Measurements from ENCODE around the gene ANKRD12. TPM values are rescaled to one million over a fixed set of nuclear protein-coding genes. Genes with fewer than 3 reads are reported as not detected.

ANKRD12 gene
- total RNA-seq, 1 donor = 66.2 TPM

- no peak for DNase-seq (ENCODE audit: low read depth)
- H3K4me3 ChIP-seq (ENCODE audit: low read depth, low read length) = no peak overlapping the region
- TF ChIP-seq, protein P1, sequence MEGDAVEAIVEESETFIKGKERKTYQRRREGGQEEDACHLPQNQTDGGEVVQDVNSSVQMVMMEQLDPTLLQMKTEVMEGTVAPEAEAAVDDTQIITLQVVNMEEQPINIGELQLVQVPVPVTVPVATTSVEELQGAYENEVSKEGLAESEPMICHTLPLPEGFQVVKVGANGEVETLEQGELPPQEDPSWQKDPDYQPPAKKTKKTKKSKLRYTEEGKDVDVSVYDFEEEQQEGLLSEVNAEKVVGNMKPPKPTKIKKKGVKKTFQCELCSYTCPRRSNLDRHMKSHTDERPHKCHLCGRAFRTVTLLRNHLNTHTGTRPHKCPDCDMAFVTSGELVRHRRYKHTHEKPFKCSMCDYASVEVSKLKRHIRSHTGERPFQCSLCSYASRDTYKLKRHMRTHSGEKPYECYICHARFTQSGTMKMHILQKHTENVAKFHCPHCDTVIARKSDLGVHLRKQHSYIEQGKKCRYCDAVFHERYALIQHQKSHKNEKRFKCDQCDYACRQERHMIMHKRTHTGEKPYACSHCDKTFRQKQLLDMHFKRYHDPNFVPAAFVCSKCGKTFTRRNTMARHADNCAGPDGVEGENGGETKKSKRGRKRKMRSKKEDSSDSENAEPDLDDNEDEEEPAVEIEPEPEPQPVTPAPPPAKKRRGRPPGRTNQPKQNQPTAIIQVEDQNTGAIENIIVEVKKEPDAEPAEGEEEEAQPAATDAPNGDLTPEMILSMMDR (IDR thresholded peaks at IDR 0.05; ENCODE audit: insufficient read depth, low read length) = no peak
These were observed 60.0 kb downstream of the ANKRD12 start for GRCh38 chr18:9196568-9196967.

- no peak for DNase-seq (ENCODE audit: low read depth)
- no peak overlapping the region for H3K4me3 ChIP-seq (ENCODE audit: low read depth, low read length)
- TF ChIP-seq, protein P1 (IDR thresholded peaks at IDR 0.05; ENCODE audit: insufficient read depth, low read length) = no peak
These were observed 63.1 kb downstream of the ANKRD12 start for GRCh38 chr18:9199681-9200080.

DNA sequence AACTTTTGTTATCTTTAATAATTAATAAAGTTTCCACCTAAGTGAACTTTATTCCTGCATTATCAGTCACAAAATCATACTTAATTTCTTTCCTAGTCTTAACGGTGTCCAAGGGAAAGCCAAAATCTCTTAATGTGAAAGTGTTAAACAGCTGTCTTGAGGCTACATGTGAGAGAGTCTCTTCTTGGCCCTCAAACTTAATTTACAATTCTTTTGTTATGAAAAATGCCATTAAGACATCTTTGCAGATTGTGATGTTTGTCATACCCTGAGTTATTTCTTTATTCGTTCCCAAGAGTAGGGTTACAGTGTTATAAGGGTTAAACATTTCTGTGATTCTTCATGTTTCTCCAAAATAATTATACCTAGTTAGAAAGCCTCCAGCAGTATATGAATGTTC, 64.6 kb downstream of the ANKRD12 start:
- TF ChIP-seq, protein P1 (IDR thresholded peaks at IDR 0.05; ENCODE audit: insufficient read depth, low read length) = no peak
- no peak overlapping the region for H3K4me3 ChIP-seq (ENCODE audit: low read depth, low read length)

DNA sequence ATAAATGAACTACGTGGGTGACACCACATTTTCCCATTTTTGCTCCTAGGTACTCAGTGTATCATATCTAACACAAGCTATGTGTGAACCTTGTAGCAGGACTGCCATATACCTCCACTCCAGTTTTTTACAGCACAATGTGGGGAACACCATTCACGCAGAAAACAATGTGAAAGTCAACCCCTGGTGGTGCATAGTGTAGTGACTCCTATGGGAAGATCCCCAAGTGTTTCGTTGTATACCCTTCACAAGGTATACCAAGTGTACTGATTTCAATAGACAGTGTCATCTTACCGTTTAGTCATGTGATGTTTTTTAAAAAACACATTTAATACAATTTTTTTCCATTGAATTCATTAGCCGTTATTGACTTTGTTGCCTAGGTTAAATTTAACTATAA, 68.1 kb downstream of the ANKRD12 start:
- no peak overlapping the region for H3K4me3 ChIP-seq (ENCODE audit: low read depth, low read length)
- TF ChIP-seq, protein P1 (IDR thresholded peaks at IDR 0.05; ENCODE audit: insufficient read depth, low read length) = no peak
- DNase-seq (ENCODE audit: low read depth) = no peak

More for the DNA sequence above, 64.6 kb downstream of the ANKRD12 start:
- DNase-seq (ENCODE audit: low read depth) = no peak

DNA sequence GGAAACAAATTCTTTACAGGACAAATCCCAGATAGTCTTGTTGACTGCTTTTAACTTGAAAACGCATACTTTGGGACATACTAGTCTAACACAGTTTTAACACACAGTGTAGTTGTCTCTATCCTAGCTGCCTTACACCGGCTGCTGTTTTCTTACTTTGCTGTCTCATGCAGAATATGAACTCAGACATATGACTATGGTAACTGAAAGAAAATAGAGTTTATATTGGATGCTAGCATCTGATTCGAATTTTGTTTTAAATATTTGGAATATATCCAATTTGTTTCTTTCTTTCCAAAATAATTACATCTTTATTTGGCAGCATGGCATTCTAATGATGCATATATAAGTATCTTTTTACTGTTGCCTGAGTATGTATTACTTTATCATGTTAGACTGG, 69.8 kb downstream of the ANKRD12 start:
- peak; percentile 11 for DNase-seq (ENCODE audit: low read depth)
- no peak overlapping the region for H3K4me3 ChIP-seq (ENCODE audit: low read depth, low read length)
- TF ChIP-seq, protein P1 (IDR thresholded peaks at IDR 0.05; ENCODE audit: insufficient read depth, low read length) = no peak

DNA sequence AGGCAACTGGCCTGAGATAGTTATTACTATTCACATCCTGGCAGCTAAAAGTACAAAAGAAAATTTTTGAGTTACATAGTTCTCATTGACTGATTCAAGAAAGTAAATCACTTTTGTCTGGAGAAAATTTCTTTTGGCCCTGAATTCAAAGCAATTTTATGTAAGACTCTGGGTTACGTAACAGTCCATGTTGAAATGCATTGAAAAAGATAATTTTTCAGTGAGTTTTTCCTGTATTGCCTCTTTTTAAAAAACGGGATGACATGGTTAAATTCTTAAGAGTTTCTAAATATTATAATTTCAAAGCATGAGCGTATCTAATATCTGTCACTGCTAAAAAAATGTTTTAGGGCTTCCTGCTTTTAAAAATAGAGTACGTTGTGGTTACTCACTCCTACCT, 72.7 kb downstream of the ANKRD12 start:
- TF ChIP-seq, protein P1 (IDR thresholded peaks at IDR 0.05; ENCODE audit: insufficient read depth, low read length) = no peak
- DNase-seq (ENCODE audit: low read depth) = peak; percentile 78
- H3K4me3 ChIP-seq (ENCODE audit: low read depth, low read length) = no peak overlapping the region

GRCh38 chr18:9210966-9211365, 74.4 kb downstream of the ANKRD12 start:
- DNase-seq (ENCODE audit: low read depth) = no peak
- TF ChIP-seq, protein P1 (IDR thresholded peaks at IDR 0.05; ENCODE audit: insufficient read depth, low read length) = no peak
- H3K4me3 ChIP-seq (ENCODE audit: low read depth, low read length) = no peak overlapping the region

Measured in fibroblast of the aortic adventitia (primary cell).